ENCODE results near the gene FSCN2.

- TF ChIP-seq, protein P1, sequence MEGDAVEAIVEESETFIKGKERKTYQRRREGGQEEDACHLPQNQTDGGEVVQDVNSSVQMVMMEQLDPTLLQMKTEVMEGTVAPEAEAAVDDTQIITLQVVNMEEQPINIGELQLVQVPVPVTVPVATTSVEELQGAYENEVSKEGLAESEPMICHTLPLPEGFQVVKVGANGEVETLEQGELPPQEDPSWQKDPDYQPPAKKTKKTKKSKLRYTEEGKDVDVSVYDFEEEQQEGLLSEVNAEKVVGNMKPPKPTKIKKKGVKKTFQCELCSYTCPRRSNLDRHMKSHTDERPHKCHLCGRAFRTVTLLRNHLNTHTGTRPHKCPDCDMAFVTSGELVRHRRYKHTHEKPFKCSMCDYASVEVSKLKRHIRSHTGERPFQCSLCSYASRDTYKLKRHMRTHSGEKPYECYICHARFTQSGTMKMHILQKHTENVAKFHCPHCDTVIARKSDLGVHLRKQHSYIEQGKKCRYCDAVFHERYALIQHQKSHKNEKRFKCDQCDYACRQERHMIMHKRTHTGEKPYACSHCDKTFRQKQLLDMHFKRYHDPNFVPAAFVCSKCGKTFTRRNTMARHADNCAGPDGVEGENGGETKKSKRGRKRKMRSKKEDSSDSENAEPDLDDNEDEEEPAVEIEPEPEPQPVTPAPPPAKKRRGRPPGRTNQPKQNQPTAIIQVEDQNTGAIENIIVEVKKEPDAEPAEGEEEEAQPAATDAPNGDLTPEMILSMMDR (IDR thresholded peaks at IDR 0.05), result no peak
- TF ChIP-seq EZH2phosphoT487 (IDR thresholded peaks at IDR 0.05; ENCODE audit: borderline replicate concordance, low read depth), result no peak
Measured at GRCh38 chr17:81575836-81576235, 47.7 kb downstream of the FSCN2 start.

Data from SK-N-SH (cell line).